ENCODE data around the gene ZDHHC5.

Gene ZDHHC5

DNA sequence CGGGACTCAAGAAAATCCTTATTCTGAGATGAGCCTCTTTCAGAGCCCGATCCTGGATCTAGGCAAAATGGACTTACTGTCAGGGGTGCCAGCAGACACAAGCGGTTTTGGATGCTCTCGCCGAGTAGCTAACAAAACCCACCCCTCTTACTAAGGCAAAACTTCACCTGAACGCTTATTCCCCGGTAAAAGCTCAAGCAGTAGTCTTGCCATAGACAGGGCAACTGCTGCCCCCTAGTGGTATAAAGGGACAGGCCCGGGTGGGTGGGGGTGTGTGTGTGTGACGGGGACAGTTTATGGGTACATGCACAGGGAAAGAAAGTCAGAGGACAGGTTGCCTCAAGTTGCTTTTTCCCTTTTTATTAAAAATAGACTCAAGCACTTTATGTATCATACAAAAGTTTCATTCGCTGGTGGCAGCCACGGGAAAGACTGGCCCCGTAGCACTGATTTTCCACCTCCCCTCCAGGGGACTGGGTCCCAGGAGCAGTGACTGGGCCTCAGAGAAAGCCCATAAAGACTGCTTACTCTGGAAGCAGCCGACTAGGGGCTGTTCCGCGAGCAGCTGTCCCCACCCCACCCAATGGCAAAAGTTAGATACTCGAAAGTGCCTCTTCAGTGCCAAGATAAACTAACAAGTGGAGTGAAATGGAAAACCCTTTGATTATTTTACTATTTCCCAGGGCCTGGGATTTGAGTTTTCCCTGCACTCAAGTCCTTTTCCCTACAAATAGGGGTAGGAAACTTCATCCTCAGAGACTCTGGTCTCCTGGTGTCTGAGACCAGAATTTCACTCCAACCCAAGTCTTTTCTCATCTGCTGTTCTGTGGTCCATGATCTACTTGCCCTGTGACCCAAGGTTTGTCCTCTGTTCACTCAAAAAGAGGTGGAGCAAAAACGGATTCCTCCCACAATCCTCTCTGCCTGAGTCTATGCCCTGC is 22.9 kb upstream of the ZDHHC5 start:
- peak; percentile 70 to 75 for DNase-seq

DNA sequence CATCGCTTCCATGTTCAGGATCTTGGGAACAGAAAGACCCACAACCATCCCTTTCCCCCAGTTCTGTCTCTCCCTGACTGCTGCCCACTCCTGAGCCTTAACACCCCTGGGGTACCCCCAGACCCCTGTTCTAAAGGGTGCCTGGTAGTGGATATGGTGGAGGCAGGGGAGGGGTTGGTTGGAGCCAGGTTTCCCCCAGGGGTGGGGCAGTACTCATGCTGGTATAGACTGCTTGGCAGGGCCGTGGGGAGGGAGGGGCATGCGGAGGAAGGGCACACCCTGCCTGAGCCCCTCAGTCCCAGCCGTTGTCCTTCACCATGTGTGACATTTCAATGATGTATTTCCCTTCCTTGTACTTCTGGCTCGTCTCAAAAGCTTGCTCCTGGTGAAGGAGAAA is 22.2 kb upstream of the ZDHHC5 start:
- DNase-seq = no peak

DNA sequence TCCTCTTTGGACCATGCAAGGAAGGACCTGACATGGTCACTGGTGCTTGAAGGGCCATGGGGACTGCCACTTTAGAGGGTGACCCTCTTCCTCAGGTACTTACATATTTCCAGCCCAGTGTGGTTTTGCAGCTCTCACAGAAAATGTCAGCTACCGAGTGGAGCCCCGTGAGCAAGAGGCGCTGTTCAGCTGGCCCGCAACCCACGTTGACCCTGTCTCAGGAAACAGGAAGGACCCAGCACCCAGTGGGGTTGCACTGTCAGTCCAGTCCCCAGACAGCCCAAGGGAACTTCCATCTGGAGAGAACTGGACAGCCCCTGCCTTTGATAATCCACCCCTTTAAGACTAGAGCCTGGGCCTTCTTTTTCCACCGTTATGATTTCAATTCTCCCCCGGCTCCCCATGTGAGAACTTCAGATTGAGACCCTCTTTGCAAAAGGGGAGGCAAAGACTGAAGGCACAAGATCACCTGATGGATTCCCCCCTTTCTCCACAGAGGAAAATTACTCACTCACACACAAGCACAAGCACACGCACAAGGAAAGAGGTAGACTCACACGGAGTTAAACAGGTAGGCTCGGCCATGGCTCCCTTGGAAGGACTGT is 21.6 kb upstream of the ZDHHC5 start:
- DNase-seq = peak; percentile 66 to 91

DNA sequence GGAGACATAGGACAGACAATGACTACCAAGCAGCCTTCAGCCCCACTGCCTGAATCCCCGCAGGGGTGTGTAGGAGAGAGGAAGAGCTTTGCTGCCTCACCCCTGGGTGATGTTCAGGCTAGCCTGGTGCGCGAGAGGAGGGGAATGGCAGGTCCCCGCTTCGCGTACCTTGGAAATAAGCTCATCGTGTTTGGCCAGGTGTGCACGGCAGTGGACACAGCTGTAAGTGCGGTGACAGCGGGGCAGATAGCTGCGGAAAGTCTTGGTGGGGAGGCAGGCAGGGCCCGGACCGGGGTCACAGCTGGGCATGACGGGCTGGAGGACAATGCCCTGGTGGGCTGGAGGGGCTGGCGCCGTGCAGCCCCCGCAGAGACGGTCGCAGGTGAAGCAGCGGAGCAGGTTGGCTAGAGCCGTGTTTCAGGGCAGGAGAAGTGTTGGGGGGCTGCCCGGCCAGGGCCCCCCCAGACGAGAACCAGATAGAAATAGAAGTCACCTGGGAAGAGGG is 21.1 kb upstream of the ZDHHC5 start:
- no peak for DNase-seq

DNA sequence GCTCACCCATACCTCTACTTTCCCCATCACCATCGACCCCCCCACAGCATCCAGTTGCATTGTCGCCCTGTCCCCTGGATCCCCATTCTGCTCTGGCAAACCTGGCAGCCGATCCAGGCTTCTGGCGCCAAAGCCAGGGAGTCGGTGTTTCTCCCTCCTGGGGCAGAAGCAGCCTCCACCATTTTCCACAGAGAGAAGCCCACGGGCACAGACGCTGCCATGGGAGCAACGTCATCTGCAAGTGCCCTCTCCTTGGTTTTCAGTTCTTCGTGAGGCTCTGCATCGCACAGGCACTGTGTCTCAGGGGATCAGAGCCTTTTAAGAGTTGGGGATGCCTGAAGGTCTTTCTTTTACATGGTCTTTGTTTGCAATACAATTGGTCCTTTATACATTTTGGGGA is 20.5 kb upstream of the ZDHHC5 start:
- no peak for DNase-seq

DNA sequence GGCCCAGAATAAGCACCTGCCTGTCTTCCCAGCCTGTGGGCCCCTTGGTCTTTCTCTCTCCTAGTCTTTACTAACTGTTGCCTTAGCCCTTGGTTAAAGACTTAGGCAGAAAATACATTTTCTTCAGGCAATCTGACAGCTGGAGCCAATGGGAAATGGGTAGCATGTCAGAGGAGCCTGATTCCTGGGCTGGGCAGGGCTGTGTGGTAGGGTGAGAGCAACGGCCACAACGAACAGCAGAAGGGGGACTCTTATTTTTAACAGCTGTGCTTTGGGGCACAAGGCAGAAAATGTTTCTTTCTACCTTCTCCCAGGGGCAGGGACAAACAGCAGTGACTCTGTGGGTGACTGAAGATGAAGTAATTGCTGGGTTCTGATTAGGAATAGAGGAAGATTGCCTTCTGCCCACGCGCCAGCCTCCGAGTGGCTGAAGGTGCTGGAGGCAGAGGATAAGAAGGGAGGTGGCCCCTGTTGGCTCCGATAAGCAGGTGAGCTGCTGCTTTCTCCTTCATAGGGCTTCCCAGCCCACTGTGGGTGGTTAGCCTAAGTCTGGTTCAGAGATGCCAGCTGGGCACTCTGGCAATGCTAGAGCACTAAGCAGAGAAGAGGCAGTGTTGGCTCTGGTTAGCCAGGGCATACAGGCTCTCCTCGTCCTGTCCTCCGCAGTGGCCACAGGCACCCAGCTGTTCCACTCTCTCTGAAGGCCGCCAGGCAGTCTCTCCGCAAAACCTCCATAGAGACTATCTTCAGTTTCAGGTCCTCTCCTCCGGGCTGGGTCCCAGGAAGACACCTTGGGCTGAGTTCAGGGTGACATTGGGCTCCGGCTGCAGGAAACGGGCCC is 19.7 kb upstream of the ZDHHC5 start:
- DNase-seq = peak; percentile 66 to 87

DNA sequence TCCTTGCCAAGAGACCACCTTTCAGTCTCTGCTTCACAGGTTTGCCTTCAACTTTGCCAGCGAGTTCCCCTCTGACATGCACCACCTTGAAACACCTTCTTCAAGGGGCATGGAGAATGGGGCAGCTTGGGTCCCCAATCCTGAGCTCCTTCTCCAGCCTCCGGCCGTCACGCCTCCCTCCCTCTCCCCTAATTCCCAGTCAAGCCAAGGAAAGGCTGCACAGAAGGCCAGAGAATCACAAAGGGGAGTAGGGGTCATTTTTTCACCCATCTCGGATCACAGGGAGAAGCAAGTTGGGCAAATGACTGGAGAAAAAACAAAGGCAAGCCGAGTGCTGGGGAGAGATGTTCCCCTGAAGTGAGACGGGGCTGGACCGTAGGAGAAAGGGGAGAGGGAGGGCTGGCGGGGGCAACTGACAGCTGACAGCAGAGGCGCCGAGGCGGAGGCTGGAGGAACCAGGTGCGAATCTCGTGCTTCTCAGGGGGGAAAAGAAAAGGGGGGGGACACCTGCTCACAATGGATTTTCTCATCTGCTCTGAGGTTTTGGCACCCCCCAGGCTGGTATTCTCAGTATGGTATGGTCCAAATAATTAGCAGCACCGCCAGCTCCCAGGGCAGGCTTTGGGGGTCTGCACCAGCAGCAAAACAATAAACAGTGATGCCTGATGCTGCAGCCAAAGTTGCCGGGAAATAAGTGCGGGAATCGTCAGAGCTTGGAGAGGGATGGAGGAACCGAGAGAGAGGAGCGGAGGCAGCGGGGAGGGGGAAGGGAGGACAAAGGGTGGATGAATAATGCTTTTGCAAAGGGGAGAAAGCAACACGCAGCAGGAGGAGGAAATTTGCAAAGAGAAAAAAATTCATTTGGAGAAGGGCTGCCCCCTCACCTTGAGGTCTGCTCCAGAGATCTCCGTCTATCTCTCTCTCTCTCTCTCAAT is 18.8 kb upstream of the ZDHHC5 start:
- peak in 1 of 2 donors; percentile 38 for DNase-seq

DNA sequence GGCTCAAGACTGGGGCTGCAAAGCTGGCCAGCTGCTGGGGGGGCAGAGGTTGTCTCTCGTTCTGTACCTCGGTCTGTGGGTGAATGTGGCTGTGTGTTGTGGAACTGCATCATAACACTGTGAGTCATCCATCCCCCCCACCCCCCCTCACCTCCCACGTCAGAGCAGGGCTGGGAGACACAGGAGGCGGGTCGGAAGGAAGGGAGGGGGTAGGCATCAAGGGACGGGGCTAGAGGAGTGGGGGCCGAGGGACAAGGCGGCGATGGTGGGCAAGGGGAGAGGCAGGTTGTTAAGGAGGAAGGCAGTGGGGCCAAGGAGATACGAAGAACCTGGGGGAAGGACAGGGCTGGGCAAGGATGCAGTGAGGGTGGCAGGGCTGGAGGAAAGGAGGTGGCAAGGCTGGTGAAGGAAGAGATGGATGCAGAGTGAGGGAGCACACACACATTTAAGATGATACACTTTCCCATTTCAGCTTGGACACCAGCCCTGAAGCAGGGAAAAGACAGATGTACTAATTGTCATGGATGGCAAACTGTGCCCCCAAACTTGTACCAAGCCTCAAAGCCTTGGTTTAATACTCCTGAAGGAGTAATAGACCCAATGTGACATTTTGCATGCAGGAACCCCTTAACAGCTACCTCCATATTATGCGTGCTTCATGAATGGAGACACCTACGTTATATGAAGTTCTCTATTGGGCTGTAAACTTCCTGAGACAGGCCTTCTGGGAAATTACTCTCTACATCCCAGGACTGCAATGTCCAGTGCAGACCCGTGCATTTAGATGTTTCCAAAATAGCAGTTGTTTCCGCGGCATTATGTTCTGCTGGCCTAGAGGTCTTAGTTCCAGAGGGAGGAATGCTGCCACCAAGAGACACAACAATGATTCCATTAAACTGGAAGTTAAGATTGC is 17.8 kb upstream of the ZDHHC5 start, which contains the start of gene YPEL4:
Gene YPEL4, minus strand, starts transcription at position 87 of the 913 bp plus-strand sequence. CDS start 2,805 bp downstream, outside the sequence.
- DNase-seq = peak; percentile 38 to 73

DNA sequence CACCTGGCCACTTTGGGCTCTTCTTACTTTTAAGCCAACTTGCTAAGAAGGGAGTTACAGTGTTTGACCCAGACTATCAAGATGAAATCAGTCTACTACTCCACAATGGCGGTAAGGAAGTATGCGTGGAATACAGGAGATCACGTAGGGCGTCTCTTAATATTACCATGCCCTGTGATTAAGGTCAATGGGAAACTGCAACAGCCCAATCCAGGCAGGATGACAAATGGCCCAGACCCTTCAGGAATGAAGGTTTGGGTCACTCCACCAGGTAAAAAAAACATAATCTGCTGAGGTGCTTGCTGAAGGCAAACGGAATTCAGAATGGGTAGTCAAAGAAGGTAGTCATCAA is 17.2 kb upstream of the ZDHHC5 start:
- no peak for DNase-seq

DNA sequence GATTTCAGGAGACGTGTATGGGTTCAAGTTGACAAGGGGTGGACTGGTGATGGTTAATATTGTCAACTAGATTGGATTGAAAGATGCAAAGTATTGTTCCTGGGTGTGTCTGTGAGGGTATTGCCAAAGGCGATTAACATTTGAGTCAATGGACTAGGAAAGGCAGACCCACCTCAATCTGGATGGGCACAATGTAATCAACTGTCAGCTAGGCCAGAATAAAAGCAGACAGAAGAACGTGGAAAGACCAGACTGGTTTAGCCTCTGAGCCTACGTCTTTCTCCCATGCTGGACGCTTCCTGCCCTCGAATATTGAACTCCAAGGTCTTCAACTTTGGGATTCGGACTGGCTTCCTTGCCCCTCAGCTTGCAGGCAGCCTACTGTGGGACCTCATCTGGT is 16.5 kb upstream of the ZDHHC5 start:
- DNase-seq = no peak

DNA sequence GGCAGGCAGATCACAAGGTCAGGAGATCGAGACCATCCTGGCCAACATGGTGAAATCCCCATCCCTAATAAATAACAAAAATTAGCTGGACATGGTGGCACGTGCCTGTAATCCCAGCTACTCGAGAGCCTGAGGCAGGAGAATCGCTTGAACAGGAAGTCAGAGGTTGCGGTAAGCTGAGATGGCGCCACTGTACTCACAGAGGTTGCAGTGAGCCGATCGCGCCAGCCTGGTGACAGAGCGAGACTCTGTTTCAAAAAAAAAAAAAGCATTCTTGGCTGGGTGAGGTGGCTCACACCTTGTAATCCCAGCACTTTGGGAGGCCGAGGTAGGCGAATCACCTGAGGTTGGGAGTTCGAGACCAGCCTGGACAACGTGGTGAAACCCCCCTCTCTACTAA is 15.7 kb upstream of the ZDHHC5 start:
- peak in 1 of 2 donors; percentile 30 for DNase-seq

DNA sequence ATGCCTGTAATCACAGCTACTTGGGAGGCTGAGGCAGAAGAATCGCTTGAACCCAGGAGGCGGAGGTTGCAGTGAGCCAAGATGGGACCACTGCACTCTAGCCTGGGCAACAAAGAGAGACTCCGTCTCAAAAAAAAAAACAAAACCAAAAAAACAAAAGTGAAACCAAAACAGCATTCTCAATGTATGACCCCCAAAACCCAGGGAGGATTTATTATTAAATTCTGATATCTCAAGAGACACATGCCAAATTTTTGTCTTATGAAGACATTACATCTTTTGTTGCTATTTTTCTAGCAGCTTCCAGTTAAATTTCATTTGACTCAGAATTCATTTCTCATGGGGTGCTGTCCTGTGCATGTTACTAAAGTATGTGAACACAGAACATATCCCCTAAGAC is 15.3 kb upstream of the ZDHHC5 start:
- DNase-seq = no peak

DNA sequence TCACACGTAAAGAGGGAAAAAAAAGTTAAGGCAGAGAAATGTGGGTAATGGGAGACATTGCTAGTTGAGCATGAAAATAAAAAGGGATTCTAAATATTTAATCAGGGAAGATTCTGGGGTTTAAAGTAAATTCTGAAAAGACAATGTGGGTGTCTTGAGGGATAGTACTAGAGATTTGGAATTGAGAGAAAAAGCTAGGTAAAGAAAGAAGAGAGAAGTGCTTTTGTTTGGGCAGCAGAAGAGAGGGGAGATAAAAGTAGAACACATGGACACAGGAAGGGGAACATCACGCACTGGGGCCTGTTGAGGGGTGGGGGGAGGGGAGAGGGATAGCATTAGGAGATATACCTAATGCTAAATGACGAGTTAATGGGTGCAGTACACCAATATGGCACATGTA is 14.8 kb upstream of the ZDHHC5 start:
- no peak for DNase-seq

DNA sequence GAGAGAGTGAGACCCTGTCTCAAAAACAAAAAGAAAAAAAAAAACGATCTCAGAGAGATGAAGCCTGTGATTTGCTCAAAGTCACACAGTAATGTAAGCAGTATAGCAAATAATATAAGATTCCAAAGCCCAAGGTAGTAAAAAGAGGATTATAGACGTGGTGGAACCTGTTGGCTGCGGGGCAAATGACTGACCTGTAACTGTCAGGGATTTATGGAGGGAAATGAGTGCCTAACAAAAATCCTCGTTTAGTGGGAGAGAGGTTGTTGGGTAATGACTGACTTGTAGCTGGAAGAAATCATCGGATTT is 11.1 kb upstream of the ZDHHC5 start:
- DNase-seq = no peak

DNA sequence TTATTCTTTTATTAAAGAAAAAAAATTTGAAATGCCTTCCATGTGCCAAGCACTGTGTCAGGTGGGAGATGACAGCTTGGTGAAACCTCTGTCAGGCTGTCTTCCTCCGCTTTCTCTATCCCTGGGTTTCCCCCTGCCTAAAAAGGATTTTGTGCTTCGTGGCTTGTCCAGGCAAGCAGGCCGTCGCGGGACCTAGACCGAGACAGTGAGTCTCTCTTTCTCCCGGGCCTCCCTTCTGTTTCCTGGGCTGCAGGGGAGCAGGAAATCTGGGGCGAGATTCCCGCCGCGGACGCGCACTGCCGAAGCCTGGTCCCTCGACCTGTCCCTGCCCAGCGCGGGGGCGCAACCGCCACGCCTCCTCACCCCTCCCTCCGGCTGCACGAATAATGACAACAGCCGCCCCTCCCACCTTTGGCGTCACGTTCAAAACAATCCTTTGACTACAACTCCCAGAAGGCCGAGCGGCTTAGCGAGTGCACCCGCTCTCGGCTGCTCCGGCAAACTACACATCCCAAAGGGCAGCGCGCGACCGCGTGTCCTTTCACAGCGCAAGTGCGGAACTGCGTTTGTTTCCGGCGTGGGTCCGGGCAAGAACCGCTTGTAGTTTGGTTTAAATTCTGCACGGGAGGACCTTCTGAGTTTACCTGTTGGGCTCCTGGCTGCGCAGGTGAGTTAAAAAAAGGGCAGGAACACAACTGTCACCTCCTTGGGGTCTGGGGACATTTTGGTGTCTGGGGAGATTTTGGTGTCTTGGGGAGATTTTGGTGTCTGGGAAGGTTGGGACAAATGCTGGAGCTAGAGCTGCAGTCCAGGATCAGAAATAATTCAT is 10.5 kb upstream of the ZDHHC5 start, which contains the start of gene CLP1:
Gene CLP1, plus strand, starts transcription at position 569 of the 829 bp plus-strand sequence. CDS start 1,715 bp downstream, outside the sequence.
- DNase-seq = peak; percentile 99 to 100

DNA sequence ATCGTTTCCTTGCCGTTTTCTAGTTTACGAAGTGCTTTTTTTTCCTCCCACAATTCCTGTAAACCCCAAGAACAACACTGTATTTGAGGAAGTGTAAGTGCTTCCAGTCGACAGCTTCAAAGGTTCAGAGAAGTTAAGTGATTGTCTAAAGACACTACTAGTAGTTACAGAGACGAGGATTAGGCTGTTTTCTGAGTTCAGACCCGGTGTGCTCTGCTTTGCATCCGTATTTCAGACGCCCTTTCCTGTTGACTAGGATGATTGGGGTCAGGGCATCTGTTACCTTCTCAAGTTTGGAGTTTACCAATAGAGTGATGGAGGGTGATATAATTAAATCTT is 9.9 kb upstream of the ZDHHC5 start:
- peak in 1 of 2 donors; percentile 45 for DNase-seq

DNA sequence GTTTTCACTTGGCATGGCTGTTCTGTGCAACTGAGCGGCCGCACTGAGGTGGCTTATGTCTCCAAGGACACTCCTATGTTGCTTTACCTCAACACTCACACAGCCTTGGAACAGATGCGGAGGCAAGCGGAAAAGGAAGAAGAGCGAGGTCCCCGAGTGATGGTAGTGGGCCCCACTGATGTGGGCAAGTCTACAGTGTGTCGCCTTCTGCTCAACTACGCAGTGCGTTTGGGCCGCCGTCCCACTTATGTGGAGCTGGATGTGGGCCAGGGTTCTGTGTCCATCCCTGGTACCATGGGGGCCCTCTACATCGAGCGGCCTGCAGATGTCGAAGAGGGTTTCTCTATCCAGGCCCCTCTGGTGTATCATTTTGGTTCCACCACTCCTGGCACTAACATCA is 8.2 kb upstream of the ZDHHC5 start:
- no peak for DNase-seq

DNA sequence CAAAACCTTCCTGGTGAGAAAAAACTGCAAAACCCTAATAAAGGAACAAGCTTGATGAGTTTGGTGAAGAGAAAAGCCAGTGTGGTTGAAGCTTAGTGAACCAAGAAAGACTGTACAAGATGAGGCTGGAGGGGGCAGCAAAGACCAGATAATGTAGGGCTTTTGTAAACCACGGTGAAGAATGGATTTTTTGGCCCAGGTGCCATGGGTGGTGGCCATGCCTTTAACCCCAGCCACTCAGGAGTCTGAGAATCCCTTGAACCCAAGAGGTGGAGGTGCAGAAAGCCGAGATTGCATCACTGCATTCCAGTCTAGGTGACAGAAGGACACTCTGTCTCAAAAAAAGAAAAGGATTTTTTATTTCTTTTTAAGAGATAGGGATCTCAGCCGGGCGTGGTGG is 5.0 kb upstream of the ZDHHC5 start:
- DNase-seq = no peak

DNA sequence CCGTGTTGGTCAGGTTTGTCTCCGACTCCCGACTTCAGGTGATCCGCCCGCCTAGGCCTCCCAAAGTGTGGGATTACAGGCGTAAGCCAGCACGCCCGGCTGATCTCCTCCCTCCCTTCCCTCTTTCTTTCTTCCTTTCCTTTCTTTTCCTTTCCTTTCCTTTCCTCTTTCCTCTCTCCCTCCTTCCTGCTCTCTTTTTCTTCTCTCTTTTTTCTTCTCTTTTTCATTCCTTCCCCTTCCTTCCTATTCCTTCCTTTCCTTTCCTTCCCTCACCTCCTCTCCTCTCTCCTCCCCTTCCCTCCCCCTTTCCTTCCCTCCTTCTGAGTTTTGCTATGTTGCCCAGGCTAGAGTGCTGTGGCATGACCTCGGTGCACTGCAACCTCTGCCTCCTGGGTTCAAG is 3.9 kb upstream of the ZDHHC5 start:
- no peak for DNase-seq
